ENCODE data around the gene YRDC.

DNA sequence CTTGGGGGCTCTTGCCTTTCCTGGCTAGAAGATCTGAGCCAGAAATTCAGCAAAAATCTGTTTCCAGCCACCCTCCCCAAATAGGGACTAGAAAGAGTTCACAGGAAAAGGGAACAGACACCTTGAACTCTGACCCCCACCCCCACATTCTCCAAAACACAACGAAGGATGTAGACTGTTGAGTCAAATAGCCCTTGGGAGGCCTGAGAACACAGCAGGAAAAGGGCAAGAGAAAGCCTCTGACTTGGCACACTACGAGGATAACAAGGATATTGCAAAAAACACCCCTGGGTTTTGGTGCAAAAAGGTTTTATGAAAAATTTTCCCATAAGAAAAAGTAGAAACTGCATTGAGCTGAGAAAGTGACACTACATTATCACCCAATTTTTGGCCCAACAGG is 1.9 kb upstream of the YRDC start:
- no peak for TF ChIP-seq EZH2phosphoT487 (IDR thresholded peaks at IDR 0.05; ENCODE audit: borderline replicate concordance)
- TF ChIP-seq CTCF (conservative IDR thresholded peaks at IDR 0.05; ENCODE audit: low read length), result no peak

Measured in Loucy (cell line).